Measurements from ENCODE around the gene YBX2.
A peak's percentile ranks its signal among the peaks of the same experiment; 100 is the strongest.

The YBX2 gene

GRCh38 chr17:7295230-7296180 lies 1.1 kb upstream of the YBX2 start:
- no peak for DNase-seq

GRCh38 chr17:7293816-7294613 lies 424 bp downstream of the YBX2 start:
- no peak for DNase-seq

- DNase-seq: no peak
Measured at GRCh38 chr17:7293159-7293558, 1.3 kb downstream of the YBX2 start.

DNA sequence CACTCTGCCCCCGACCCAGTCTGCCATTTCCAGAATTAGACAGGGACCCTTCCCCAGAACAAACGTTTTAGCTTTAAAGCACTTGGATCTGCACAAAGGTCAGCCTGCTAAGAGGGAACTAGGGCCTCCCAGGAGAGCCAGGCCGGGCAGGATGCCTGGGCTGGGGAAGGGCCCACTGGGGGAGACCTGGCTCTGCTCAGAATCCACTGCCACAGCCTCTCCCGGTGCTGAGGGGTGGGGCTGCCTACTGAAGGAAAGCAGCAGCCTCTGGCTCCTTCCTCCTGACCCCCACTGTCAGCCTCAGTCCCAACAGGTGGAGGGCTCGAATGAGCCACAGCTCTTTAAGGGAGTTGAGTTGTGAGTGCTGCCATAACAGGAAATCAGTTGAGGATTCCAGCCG lies 1.7 kb downstream of the YBX2 start:
- no peak for DNase-seq

- DNase-seq: no peak
Measured at GRCh38 chr17:7292194-7292593, 2.2 kb downstream of the YBX2 start.

GRCh38 chr17:7290685-7291084 lies 3.8 kb downstream of the YBX2 start:
- DNase-seq: no peak

- DNase-seq: no peak
Measured at GRCh38 chr17:7290166-7290565, 4.3 kb downstream of the YBX2 start.

DNA sequence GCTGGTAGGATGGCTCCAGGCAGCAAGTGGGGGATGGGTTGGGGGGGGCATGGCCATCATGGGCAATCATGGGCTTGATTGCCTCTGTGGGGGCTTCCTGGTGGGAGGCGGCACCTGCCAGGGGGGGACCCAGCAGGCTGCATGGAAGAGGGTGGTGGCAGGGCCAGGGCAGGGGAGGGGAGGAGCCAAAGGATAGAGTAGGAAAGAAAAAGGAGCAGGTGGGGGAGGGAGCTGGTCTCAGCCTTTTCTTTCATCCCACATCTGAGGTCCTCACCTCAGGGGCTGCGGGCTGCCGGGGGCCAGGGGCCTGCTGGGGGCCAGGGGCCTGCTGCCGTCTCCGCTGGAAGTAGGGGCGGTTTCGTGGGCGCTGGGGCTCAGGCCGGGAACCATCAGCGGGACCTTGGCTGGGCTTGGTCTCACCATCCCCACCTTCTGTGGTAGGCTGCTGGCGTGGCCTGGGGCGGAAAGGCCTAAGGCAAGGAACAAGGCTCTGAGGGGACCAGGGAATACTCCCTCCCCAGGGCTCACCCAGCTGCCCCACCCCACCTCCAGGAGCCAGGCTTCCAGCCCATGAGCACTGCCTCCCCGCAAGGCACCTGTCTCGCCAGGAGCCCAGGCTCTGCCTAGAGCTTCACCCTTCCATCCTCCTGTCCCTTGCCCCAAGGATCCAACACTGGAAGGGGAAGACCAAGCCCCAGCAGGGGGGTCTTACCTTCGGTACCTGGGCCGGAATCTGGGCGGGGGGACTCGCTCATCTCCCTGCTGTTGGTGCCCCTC lies 5.0 kb downstream of the YBX2 start:
- DNase-seq: no peak

DNA sequence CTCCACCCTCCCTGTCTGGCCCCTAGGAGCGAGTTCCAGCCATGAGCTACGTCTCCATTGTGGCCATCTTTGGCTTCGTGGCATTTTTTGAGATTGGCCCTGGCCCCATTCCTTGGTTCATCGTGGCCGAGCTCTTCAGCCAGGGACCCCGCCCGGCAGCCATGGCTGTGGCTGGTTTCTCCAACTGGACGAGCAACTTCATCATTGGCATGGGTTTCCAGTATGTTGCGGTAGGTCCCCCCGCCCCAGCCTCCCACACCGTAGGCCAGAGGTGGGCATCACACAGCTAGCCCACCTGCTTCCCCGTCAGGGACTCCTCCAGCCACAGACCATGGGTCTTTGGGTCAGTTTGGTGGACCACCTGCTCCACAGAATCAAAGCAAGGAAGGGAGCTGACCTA lies 8.8 kb downstream of the YBX2 start:
- DNase-seq: no peak

- no peak for DNase-seq
Measured at GRCh38 chr17:7284911-7285310, 9.5 kb downstream of the YBX2 start.

GRCh38 chr17:7283471-7284216 lies 10.8 kb downstream of the YBX2 start:
- DNase-seq: no peak

DNA sequence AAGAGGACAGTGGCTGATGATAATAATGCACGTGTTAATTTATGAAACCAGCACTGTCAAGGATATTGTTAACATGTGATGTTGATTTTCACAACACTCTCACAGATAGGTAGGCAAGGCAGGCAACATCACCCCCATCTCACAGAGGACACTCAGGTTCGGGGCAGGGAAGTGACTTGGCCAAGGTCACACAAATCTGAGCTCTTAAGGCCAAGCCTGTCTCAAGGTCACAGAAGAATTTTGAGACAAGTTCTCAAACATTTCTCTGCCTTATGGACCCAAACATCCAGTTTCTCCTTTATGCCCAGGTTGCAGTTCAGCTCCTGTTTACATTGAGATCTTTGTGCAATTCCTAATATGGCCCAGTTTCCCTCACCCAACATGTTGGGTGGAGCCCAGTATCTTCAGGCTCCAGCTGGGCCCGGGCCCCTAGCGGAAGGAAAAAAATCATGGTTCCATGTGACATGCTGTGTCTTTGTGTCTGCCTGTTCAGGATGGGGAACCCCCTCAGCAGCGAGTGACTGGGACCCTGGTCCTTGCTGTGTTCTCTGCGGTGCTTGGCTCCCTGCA lies 11.6 kb downstream of the YBX2 start:
- DNase-seq: no peak

DNA sequence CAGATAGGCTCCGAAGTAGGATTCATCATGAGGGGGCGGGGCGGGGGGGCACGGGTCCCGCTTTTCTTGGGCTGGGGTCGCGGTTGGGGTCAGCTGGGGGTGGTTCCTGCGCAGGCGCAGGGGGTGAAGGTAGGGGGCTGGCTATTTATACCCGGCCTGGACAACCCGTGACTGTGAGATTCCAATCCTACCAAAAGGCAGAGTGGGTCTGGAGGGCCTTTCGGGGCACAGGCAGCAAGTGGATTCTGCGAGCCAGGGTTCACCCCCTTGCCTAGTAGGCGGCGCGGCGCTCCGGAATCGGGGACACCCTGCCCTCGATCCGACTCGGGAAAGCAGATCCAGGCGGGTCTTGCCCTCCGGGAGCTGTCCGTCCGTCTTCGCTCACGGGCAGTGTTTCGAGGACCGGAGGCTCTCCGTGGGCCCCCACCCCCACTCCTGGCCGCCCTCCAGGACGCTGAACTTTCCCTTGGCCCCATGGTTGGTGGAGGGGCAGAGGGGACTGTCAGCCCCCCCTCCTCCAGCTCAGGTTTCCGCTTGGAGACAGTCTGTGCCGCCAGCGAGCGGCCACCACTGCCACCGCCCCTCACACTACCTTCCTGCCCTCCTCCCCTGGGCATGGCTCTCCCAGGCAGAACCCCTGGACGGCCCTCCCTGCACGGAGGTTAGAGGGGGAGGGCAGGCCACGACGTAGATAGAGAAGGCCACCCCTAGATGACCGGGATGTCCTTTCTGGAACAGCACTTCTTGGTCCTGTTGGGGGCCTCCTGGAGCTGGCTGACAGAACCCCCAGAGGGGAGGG lies 12.3 kb downstream of the YBX2 start:
- DNase-seq: no peak

DNA sequence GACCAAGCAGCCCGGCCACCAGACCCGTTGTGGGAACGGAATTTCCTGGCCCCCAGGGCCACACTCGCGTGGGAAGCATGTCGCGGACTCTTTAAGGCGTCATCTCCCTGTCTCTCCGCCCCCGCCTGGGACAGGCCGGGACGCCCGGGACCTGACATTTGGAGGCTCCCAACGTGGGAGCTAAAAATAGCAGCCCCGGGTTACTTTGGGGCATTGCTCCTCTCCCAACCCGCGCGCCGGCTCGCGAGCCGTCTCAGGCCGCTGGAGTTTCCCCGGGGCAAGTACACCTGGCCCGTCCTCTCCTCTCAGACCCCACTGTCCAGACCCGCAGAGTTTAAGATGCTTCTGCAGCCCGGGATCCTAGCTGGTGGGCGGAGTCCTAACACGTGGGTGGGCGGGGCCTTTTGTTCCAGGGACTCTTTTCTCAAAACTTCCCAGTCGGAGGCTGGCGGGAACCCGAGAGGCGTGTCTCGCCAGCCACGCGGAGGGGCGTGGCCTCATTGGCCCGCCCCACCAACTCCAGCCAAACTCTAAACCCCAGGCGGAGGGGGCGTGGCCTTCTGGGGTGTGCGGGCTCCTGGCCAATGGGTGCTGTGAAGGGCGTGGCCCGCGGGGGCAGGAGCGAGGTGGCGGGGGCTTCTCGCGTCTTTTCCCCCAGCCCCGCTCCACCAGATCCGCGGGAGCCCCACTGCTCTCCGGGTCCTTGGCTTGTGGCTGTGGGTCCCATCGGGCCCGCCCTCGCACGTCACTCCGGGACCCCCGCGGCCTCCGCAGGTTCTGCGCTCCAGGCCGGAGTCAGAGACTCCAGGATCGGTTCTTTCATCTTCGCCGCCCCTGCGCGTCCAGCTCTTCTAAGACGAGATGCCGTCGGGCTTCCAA lies 13.1 kb downstream of the YBX2 start, which contains the start of gene SLC2A4:
Gene SLC2A4 (plus strand): TSS at position 645 of the 879 bp plus-strand sequence. CDS start 217 bp downstream, at position 862.
- DNase-seq: peak; percentile 65

- DNase-seq: peak; percentile 81
Measured at GRCh38 chr17:7280519-7281073, 13.8 kb downstream of the YBX2 start.

- no peak for DNase-seq
Measured at GRCh38 chr17:7279448-7279847, 15.0 kb downstream of the YBX2 start.

GRCh38 chr17:7266784-7267183 lies 27.7 kb downstream of the YBX2 start:
- DNase-seq: no peak

DNA sequence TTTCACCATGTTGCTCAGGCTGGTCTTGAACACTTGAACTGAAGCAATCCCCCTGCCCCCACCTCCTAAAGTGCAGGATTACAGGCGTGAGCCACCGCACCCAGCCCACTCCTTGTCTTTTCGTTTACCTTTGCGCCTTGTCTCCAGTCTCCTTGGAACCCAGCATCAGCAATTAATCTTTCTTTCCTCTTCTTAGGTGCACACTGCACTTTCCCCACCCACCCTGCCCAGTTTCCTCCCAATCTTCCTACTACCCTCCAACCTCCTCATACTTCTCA lies 30.7 kb downstream of the YBX2 start:
- no peak for DNase-seq

DNA sequence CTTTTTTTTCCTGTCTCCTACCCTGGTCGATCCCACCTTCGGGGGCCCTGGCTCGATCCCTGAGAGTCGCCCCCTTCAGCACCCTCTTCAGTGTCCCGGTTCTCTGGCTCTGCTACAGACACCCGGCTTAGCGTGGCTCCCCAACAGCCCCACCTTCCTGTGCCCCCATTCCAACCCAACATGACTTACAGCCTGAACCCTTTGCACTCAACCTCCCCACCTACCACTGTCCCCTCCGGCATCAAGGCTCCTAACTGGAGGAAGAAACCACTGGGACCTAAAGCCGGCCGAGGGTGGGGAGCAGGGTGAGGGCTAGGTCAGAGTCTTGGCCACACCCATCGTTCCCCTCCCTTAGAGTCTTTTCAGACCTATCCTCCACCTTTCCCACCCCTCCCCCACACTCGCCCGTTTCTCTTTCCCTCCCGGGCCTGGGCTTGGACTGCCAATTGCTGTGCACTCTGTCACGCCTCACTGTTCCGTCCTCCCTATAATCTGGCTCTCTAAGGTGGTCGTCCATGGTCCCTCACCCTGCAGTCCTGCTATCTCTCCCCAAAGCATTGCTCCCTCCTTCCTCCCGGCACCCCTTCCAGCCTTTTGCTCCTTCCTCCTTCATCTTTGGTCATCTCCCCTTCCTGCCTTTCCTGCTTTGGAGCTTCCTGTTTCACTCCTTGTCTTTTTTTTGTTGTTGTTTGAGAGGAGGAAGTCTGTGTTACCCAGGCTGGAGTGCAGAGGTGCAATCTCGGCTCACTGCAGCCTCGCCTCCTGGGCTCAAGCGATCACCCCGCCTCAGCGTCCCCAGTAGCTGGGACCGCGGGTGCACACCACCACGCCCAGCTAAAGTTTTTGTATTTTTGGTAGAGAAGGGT lies 31.3 kb downstream of the YBX2 start:
- DNase-seq: no peak
